Natural killer cell (primary cell): Measurements from ENCODE around the gene PLAAT4. TPM values are rescaled to one million over a fixed set of nuclear protein-coding genes. Genes with fewer than 3 reads are reported as not detected.

Source experiments
- ATAC-seq, 3 donors: fragments of 150-1000 bp in 2 of 3; fragments of 200-7000 bp in 1 of 3; cut with Tn5 transposase; 1 replicate in 1 of 3; 2 replicates in 2 of 3; pipeline ENCODE4 v1.10.0; 2021; ENCODE audit warnings: mild to moderate bottlenecking in 2 of 3, moderate library complexity in 2 of 3
- DNase-seq, 2 donors: peaks; one replicate each; pipeline versions ENCODE4 v3.0.0 to v3.0.0-alpha.2; 2013 to 2021; ENCODE audit warnings: mixed read lengths in 1 of 2
- H3K27ac ChIP-seq: one replicate; pipeline ENCODE4 v1.5.1; 2013; ENCODE audit warnings: mild to moderate bottlenecking, low read length
- H3K27me3 ChIP-seq: one replicate; pipeline ENCODE4 v1.6.1; 2013; ENCODE audit warnings: low read length; ENCODE audit not compliant: control insufficient read depth, insufficient read depth
- H3K36me3 ChIP-seq: one replicate; pipeline ENCODE4 v1.6.1; 2013; ENCODE audit warnings: low read length; ENCODE audit not compliant: control insufficient read depth, insufficient read depth
- H3K4me1 ChIP-seq: one replicate; pipeline ENCODE4 v1.6.1; 2013; ENCODE audit warnings: low read length; ENCODE audit not compliant: control insufficient read depth, insufficient read depth
- H3K4me3 ChIP-seq: one replicate; pipeline ENCODE4 v1.5.1; 2013; ENCODE audit warnings: low read length
- H3K9me3 ChIP-seq: one replicate; pipeline ENCODE4 v1.6.1; 2013; ENCODE audit warnings: low read length; ENCODE audit not compliant: control insufficient read depth, insufficient read depth
- H3K27ac Mint-ChIP-seq, 2 donors: one replicate each; pipeline ENCODE4 v1.8.0; 2022; ENCODE audit warnings: mild to moderate bottlenecking in 2 of 2, mixed read lengths in 2 of 2, moderate library complexity in 1 of 2
- H3K27me3 Mint-ChIP-seq, 2 donors: one replicate each; pipeline ENCODE4 v1.8.0; 2022; ENCODE audit warnings: low read depth in 2 of 2, mixed read lengths in 2 of 2
- H3K36me3 Mint-ChIP-seq: one replicate; pipeline ENCODE4 v1.8.0; 2022; ENCODE audit warnings: mixed read lengths
- H3K4me1 Mint-ChIP-seq, 2 donors: one replicate each; pipeline ENCODE4 v1.8.0; 2022; ENCODE audit warnings: mixed read lengths in 2 of 2
- H3K4me3 Mint-ChIP-seq: one replicate; pipeline ENCODE4 v1.8.0; 2022; ENCODE audit warnings: mild to moderate bottlenecking, moderate library complexity, mixed read lengths
- H3K9me3 Mint-ChIP-seq, 2 donors: one replicate each; pipeline ENCODE4 v1.8.0; 2022; ENCODE audit warnings: mixed read lengths in 2 of 2
- WGBS: methylation state at CpG from one replicate; pipeline ENCODE4 v1.1.7; 2013; ENCODE audit warnings: missing lambda C conversion rate; ENCODE audit not compliant: insufficient coverage; 5-methylcytosine and 5-hydroxymethylcytosine counted together
- intact Hi-C: fragments of 100-400 bp; cut with micrococcal nuclease; formaldehyde crosslinking; loops from one replicate; pipeline ENCODE4 v1.14.2; 2022
- total RNA-seq, 4 donors: library from RNA; stranded (reverse); fragments of 120-200 nt in 1 of 4; gene quantifications; one replicate each; pipeline versions ENCODE4 v1.2.3 to v1.2.4, GENCODE V29; 2013 to 2022
- TF ChIP-seq, protein P1 (sequence below): fragments of 200-600 bp; IDR thresholded peaks from one replicate; pipeline ENCODE4 v1.8.0; 2022; ENCODE audit warnings: antibody characterized with exemption

Gene PLAAT4
- total RNA-seq, 3 donors from 2014 or later (not counting 1 experiment from before 2014, with no cell fraction given) = 204 to 215 (median 210) TPM

DNA sequence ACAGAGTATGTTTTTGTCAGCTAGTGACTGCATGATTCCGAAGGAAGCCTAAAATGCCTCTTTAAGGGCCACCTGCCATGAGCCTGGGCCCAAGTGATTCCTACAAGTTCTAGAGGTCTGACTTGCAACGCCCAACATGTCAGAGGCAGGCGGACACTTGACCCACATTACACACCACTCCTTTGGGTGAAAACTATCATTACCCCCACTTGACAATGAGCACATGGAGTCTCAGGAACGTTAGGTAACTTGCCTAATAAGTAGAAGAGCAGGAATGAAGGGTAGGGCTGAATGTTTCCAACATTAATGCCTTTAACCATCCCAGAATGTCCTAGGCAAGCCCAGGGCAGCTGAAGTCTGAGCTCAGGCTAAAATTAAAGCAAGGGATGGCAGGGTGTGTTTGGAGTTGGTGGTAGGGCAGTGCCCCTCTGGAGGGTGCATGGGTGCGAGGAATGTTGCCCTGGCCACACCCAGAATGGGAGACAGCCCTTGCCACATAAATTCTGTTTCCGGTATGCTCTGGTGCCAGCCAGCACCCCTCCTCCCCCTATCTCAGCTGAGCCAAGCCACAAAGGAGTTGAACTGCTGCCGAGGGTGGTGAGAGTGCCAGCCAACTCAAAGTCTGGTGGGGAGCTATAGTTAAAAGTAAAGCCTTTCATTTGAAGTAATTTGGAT, 24.0 kb downstream of the PLAAT4 start:
- DNase-seq = peak in 1 of 2 donors; percentile 67
- Histone ChIP-seq H3K36me3 (no peaks in the 10 kb centered on the region), H3K27ac (peak overlapping the region; percentile 14), H3K9me3 (no peaks in the 10 kb centered on the region), H3K4me3 (no peak overlapping the region), H3K4me1 (peaks cover 47% of the 10 kb centered on the region), H3K27me3 (no peaks in the 10 kb centered on the region)
- Mint-ChIP-seq H3K36me3 (no peaks in the 10 kb centered on the region), H3K9me3 (no peaks in the 10 kb centered on the region), H3K4me3 (peak overlapping the region; percentile 36), H3K4me1 (peaks cover 41% of the 10 kb centered on the region in 2 donors), H3K27me3 (no peaks in the 10 kb centered on the region), H3K27ac (peak overlapping the region; percentile 33 to 72)
- intact Hi-C loops = no loop called here
- peak; percentile 22 to 54 (median 34) for ATAC-seq
- TF ChIP-seq, protein P1, sequence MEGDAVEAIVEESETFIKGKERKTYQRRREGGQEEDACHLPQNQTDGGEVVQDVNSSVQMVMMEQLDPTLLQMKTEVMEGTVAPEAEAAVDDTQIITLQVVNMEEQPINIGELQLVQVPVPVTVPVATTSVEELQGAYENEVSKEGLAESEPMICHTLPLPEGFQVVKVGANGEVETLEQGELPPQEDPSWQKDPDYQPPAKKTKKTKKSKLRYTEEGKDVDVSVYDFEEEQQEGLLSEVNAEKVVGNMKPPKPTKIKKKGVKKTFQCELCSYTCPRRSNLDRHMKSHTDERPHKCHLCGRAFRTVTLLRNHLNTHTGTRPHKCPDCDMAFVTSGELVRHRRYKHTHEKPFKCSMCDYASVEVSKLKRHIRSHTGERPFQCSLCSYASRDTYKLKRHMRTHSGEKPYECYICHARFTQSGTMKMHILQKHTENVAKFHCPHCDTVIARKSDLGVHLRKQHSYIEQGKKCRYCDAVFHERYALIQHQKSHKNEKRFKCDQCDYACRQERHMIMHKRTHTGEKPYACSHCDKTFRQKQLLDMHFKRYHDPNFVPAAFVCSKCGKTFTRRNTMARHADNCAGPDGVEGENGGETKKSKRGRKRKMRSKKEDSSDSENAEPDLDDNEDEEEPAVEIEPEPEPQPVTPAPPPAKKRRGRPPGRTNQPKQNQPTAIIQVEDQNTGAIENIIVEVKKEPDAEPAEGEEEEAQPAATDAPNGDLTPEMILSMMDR = no peak
- 53% methylated on average over 5 of the region's 7 CpGs for WGBS

DNA sequence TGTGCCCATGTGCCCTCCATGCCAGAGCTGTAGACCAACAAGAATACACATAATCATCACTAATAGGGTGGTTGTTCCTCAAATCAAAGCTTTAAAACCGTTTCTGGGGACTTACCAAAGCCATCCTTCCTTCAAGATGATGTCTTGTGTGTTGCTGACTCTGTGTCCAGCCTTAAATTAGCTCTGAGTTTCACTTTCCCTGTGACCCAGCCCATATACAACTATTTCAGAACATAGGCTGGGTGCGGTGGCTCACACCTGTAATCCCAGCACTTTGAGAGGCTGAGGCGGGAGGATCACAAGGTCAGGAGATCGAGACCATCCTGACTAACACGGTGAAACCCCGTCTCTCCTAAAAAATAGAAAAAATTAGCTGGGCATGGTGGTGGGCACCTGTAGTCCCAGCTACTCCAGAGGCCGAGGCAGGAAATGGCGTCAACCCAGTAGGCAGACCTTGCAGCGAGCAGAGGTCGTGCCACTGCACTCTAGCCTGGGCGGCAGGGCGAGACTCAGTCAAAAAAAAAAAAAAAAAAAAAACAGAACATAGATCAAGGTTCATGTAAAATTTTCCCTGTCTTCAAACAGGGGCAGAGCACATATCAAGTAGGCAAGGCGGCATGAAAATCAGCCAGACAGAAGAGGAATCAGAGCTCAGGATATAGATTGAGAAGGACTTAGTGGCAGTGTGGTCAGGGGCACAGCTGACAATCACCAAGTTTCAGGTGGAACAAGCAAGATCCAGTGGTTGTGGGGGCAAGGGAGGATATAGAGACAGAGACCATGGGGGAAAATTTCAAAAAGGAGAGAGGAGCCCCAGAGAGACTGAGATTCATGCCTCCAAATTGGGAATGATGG, 26.8 kb downstream of the PLAAT4 start, which contains the start of gene PLAAT2:
PLAAT2 (minus strand) TSS at position 179 of the 855 bp plus-strand sequence; CDS start at position 124, 55 bp downstream.
- no peaks in the 10 kb centered on the region for H3K9me3 ChIP-seq
- intact Hi-C loops = no loop called here
- H3K4me3 Mint-ChIP-seq = peak within 1 kb of the TSS; percentile 33
- peak within 1 kb of the TSS; percentile 93 to 96 for H3K27ac Mint-ChIP-seq
- no peak within 1 kb of the TSS for H3K27ac ChIP-seq
- TF ChIP-seq, protein P1 = no peak
- no peaks in the 10 kb centered on the region for H3K36me3 ChIP-seq
- peaks cover 60% of the 10 kb centered on the region for H3K4me1 ChIP-seq
- no peak within 1 kb of the TSS for H3K4me3 ChIP-seq
- H3K9me3 Mint-ChIP-seq = no peaks in the 10 kb centered on the region
- H3K27me3 ChIP-seq = no peaks in the 10 kb centered on the region
- WGBS = 94% methylated on average over 13 of the region's 13 CpGs
- no peaks in the 10 kb centered on the region for H3K27me3 Mint-ChIP-seq
- peaks cover 51 to 53% of the 10 kb centered on the region in 2 donors for H3K4me1 Mint-ChIP-seq
- DNase-seq (no peak), ATAC-seq (no peak)
- H3K36me3 Mint-ChIP-seq = no peaks in the 10 kb centered on the region

DNA sequence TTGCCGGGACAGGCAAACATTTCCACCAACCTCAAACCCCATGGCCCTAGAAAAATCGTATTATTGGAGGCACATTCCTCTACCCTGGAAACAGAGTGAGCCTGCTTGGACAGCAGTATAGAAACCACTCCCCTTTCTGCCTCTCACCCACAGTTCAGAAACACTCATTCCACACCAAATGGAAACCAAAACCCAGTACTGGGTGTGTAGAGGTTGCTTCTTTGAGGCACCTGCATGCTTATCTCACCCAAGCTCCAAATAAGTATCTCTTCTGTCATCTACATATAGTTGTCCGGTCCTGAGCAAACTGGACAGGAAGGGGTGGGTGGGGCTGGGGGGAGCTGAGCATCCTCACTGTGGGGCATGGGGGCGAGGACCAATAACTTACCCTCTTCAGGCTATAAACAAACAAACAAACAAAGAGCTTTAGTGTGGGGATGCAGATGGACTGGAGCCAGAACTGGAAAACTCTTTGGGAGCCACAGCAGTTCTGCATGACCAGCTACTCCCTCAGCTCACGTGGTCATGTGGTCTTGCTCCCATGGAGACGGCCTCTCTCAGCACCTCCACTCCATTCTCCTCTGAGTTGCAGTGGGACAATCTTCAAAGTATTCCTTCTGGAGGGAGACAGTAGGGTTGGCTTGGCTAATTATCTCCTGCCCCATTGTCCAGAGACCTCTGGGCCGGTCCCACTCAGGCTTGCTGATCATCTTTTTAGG, 27.6 kb downstream of the PLAAT4 start:
- peaks cover 51 to 53% of the 10 kb centered on the region in 2 donors for H3K4me1 Mint-ChIP-seq
- peak overlapping the region; percentile 93 to 96 for H3K27ac Mint-ChIP-seq
- peak overlapping the region; percentile 33 for H3K4me3 Mint-ChIP-seq
- ATAC-seq = peak; percentile 11 to 35 (median 20)
- intact Hi-C loops = no loop called here
- no peaks in the 10 kb centered on the region for H3K9me3 Mint-ChIP-seq
- H3K4me3 ChIP-seq = no peak overlapping the region
- no peaks in the 10 kb centered on the region for H3K36me3 Mint-ChIP-seq
- DNase-seq = peak in 1 of 2 donors; percentile 62
- 86% methylated on average over 4 of the region's 7 CpGs for WGBS
- no peaks in the 10 kb centered on the region for H3K36me3 ChIP-seq
- TF ChIP-seq, protein P1 = no peak
- no peak overlapping the region for H3K27ac ChIP-seq
- H3K27me3 ChIP-seq = no peaks in the 10 kb centered on the region
- H3K9me3 ChIP-seq = no peaks in the 10 kb centered on the region
- peaks cover 60% of the 10 kb centered on the region for H3K4me1 ChIP-seq
- H3K27me3 Mint-ChIP-seq = no peaks in the 10 kb centered on the region
